Measurements from ENCODE around the gene LAMA3.

The LAMA3 gene

DNA sequence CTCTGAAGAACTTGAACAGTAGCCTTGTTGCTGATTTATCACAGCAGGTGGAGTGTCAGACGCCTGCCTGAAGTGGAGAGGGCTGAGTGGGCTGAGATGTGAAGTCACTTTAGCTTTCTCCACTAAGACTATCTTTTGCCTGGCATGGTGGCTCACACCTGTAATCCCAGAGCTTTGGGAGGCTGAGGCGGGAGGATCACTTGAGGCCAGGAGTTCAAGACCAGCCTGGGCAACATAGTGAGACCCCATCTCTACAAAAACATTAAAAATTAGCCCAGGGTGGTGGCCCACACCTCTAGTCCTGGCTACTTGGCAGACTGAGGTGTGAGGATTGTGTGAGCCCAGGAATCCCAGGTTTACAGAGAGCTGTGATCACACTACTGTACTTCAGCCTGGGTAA lies 264.7 kb downstream of the LAMA3 start:
- no peak for DNase-seq

DNA sequence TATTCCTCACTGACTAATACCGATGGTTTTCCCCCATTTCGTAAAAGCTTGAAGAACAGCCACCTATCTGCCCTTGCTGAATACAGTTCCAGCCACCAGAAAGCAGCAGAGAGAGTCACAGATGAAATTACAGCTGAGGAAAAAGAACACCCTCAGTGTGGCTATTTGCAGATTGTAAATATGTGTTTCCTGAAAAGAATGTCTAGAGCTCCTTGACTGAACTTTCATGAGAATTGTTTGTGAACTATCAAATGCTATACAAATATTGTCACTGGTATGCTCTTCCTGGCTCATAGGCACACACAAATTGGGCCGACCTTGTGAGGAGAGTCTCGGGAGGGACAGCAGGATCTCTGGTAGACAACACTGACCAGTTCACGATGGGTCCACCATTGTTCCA lies 267.2 kb downstream of the LAMA3 start:
- no peak for DNase-seq

DNA sequence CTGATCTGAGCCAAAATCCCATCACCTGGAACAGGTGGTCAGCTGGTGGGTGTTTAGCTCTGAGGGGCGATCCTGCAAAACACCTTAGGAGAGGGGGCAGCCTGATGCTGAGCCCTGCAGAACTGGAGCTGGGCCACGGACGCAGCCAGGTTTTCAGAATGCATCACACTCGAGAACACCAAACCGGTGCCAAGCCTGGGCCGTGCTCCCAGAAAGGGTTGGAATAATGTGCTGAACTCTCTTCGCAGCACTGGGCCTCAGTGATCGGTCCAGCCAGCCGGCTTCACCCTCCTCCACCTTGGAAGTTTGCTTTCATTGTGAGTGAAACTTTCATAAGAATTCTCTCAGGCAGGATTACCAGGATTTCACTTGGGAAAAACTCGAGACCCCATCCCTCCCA lies 268.8 kb downstream of the LAMA3 start:
- no peak for DNase-seq

DNA sequence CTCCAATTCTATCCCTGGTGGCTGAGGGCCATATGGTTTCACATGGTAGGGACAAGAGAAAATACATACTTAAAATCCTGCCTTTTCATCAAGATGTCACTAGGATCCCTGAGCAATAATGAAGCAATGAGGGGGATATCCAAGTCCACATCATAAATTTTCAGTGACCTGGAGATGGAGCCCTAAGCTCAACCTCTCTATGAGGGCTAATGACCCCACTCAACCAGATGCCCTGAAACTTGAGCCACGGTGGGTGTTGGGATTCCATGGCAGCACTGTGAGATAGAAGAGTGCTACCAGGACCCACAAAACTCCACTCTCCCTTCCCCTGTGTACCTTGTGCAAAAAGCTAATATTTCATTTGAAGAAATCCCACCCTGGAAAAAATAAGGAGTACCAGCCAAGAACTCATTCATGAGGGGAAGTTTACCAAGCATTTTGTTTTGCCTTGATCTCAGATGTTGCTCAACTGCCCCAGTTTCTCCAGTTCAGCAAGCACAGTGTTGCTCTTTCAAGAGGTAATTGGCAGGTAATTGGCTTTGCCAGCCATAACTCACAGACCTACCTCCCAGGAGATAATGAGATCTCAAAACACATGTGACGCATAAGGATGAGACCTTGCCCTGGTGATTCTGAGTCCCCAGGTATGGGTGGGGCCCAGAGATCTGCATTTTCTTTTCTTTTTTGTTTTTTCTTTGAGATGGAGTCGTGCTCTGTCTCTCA lies 274.4 kb downstream of the LAMA3 start:
- DNase-seq: no peak

DNA sequence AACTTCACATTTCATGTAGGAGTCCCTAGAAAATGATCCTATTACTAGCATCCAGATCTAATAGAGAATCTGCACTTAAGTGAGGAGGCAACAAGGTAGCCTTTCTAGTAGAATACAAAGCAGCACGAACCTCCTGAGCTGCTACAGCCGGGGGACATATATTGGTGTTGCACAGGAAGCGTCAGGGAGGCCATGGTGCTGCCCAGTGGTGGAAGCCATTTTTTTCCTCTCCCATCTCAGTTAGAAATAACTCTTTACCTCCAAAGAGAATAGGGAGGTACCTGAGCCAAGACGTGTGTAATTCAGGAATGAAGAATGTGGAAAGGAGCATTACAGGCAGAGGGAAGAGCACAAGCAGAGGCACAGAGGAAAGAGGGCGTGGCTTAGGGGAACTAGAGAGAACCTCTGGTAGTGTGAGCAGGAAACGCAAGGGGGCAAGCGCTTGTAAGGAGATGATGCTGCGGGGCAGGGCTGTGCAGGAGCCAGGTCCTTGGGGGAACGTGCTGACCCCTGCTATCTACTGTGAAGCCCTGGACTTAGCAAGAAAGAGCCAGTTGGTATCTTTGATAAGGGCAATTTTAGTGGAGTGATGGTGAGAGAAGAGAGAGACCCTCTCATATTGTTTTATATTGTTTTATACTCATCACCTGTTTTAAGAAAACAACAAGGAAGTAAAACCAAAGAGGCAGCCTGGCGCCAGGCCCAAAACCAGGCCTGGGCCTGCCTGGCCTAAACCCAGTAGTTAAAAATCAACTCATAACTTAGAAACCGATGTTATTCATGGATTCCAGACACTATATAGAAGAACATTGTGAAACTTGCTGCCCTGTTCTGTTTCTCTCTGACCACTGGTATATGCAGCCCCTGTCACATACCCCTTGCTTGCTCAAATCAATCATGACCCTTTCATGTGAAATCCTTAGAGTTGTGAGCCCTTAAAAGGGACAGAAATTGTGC lies 275.3 kb downstream of the LAMA3 start:
- DNase-seq: no peak

DNA sequence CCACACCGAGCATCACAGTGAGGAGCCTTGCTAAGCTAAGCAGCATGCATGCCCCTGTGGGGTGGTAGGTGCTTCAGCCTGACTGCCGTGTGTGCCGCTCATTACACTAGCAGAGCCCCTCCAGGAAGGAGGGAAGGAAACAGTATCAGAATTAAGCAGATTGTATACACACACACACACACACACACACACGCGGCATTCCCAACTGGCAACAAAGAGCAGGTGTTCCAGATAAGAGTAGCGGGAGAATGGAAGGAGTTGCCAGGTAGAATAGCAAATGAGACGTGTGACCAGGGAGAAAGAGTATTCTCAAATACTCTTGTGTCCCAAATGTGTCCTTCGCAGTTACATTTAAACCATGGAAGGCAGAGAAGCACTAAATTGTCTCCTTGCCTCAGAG lies 277.7 kb downstream of the LAMA3 start:
- DNase-seq: no peak

DNA sequence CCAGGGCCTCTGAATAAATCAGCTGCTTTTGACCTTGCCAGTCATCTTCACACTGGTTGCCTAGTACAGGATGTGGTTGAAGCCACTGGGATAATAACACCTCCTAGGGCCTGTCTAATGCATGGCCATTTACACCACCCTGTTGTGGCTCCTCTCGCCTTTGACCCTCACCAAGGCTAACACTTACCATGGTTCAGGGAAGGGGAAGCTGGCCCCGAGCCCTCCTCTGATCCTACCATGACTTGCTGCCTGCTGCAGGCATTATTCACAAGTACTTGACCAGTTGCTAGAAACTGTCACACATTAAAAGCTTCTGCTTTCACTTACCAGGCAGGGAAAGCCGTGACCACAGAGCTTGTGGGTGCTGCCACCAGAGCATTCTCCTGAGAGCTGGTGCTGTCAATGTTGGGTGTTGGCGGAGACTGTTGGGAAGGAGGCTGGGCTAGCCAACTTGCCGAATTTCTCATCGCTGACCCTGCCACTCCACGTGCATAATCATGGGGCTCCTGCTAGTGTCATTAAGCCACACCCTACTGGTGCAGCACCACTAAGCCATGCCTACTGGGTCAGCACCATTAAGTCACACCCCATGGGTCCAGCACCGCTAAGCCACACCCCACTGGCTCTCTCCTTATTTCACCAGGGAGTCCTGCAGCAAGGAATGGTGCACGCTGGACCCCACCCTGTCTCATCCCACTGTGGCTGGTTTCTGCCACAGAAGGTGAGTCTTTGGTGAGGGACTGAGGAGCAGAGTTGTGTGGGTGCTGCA lies 278.3 kb downstream of the LAMA3 start:
- no peak for DNase-seq

DNA sequence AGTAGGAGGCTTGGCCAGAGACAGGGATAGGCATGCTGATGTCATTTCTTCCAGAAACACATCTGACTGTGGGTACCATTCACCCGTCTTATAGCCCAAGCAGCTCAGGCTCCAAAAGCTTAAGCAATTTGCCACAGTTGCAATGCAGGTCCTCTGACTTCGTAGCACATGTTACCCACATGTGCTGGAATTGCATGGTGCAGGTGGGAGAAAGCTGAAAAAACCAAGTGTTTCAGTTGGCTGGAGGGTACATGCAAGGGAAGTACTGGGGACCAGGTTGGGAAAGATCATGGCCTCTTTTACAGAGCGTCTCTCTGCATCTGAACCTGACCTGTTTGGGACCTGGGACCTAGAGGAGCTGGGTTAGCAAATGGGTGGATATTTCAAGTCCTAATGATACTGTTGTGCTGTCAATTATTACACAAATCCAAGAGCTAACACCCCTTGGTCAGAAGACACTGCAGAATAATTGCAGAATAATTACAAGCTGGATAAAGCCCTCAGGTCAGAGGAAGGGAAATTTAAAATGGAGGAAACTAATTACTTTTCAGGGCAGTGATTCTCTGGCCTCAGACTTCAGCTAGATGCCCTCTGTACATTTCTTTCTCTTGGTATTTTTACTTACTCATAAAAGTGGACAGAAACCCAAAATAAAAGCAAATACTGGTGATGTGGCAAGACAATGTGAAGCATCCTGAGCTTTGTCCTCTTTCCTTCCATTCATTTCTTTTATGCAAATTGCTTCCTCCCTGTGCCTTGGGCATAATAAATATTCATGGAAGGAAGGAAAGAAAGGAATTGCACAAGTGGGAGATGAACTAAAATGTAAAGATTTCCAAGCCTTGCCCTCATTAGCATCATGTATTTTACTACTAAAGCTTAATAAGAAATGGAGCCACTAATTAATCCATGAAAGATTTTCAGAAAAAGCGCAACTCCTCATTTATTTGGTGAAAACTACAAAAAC lies 279.7 kb downstream of the LAMA3 start:
- DNase-seq: no peak

DNA sequence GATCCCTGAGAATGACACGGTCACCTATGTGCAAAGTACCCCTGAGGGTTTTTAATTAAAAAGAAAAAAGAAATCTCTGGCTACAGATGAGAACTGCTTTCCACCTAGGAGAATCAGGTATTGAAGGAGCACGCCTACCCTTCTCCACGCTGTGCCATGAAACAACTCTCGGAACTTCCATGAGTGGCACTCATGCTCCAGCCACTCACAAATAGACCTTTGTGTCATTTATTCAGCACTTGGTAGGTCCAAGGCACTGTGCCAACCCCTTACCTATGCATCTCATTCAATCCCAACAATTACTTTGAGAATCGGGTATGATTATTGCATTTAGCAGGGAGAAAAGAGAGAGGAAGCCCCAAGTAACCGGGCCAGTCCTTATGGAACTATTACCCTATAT lies 280.4 kb downstream of the LAMA3 start:
- DNase-seq: no peak

DNA sequence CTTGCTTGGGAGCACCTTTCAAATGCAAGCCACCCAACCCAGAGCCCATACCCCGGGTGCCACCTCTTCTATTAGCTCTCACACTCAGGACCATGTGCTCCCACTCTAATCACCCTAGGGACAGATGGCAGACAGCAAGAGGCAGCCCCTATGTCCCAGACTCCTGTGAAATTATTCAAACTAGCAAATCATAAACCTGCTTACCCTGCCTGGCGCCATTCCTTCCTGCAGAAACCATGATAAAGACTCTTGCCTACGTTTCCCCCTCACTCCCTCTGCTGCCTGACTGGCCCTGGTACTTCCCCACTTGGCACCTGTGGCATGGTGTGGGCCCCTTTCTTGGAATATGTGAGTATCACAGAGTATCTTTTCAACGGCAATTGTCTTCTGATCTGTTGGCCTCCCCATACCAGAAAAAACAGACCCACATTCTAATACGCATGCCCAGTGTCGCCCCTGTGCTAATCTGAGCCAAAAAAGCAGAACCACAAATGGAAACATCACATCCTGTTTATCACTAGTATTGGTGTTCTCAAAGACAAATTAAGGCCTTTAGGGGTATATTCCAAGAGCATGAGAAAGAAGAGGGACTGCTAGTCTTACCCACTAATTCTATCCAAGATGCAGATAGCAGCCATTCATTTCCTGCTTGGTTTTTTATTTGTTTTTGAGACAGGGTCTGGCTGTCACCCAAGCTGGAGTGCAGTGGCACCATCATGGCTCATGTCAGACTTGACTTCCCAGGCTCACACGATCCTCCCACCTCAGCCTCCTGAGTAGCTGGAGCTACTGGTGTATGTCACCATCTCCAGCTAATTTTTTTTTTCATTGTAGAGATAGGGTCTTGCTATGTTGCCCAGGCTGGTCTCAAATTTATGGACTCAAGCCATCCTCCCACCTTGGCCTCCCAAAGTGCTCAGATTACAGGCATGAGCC lies 281.2 kb downstream of the LAMA3 start:
- no peak for DNase-seq

DNA sequence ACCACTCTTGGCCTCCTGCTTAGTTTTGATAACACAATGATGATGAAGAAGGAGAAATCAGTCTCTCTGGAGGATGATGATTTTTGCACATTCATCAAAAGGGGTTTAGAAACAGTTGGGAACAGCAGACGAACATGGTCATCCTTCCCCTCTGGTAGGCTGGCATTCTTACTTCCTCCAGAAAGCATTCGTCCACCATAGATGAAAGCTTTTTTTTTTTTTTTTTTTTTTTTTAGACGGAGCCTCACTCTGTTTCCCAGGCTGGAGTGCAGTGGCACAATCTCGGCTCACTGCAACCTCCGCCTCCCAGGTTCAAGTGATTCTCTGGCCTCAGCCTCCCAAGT lies 281.8 kb downstream of the LAMA3 start:
- DNase-seq: no peak

DNA sequence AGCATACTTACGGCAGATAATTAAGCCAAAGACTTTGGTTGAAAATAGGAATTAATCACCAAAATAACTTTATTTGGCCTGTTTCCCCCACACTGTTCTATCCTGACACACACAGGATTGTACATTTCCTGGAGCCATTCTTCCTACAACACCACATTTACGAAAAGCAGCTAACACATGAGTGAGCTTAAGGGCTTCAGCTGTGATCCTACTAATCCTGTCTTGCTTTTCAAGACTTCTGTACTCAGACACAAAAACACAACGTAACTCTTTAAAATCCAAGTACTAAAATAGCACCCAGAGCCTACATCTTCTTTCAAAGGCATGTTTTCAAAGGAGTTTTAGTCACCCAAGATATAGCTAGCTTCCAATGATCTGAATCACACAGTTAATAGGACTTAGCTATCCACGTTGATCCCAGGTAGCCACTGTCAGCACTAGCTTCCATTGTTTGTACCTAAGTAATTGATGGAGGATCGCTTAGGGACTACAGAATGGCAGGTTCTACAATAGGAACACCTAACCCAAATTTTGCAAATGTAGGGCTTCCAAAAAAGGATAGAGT lies 282.5 kb downstream of the LAMA3 start:
- no peak for DNase-seq

DNA sequence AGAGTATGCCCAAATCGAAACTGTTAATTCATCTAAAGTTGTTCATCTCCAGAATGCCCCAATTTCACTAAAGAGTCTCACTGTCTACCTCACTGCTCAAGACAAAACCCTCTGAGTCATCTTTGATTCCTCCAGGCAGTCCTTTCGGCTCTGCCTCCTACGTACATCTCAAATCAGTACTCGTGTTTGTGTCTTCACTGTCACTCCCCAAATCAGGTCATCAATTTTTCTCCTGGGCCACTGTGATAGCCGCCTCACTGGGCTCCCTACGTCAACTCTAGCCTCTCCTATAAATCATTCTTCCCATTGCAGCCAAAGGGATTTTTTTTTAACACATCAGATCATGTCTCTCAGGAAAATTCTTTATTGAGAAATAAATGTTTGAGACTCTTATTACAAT lies 283.2 kb downstream of the LAMA3 start:
- no peak for DNase-seq

DNA sequence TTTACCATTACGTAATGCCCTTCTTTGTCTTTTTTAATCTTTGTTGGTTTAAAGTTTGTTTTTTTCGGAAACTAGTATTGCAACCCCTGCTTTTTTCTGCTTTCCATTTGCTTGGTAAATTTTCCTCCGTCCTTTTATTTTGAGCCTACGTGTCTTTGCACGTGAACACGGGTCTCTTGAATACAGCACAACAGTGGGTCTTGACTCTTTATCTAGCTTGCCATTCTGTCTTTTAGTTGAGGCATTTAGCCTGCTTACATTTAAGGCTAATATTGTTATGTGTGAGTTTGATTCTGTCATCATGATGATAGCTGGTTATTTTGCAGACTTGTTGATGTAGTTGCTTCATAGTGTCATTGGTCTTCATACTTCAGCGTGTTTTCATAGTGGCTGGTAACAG lies 287.9 kb downstream of the LAMA3 start:
- DNase-seq: no peak

DNA sequence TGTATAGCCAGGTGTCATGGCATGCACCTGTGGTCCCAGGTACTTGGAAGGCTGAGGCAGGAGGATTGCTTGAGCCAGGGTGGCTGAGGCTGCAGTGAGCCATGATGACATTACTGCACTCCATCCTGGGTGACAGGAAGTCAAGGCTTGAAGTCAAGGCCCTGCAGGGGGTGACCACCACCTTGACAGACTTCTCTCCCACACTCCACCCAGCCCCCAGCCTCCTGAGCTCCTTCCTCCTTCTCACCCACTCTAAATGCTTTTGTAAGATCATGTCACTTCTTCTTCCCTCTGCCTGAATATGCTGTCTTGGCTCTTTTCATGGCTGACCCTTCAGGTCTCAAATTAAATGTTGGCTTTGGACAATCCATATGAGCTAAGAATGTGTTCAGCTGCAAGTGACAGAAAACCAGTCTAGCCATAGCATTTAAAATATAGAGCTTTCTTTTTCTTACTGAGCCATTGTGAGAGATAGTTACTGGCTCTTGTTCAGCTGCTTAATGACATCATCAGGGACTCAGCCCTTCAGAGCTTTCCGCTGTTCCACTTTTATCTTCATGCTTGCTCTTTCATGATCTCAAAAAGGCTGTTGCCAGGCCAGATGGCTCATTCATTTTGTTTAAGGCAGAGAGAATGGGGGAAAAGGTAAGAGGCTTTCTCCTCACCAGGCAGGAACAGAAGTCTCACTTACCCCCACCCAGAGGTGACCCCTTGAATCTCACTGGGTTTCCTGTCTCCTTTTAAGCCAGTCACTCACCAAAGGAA lies 288.6 kb downstream of the LAMA3 start:
- no peak for DNase-seq

DNA sequence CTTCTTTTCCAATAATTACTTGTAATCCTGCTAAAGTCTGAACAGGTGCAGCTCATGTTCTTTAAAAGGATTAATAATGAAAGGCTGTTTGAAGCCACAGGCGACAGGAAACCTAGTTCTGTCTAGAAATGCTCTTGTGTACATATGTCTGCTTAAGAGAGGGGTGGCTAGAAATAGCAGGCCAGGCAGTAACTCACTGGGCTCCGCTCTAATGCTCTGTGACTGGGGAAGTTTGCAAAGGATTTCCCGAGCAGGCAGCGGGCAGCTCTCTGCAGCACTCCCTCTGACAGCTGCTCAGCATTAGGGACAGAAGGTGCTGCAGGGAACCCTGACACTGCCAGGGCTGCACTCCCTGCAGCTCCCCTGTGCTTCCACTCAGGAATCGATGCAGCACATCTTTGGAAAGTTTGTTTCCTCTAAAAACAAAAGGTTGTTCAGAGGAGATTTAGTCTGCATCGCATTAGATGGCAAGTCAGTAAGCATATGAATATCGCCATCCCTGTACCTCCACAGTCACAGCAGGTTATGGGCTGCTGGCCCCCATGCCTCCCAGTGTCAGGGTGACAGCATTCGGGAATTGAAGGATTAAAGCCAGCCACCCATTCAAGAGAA lies 292.2 kb downstream of the LAMA3 start:
- DNase-seq: no peak

DNA sequence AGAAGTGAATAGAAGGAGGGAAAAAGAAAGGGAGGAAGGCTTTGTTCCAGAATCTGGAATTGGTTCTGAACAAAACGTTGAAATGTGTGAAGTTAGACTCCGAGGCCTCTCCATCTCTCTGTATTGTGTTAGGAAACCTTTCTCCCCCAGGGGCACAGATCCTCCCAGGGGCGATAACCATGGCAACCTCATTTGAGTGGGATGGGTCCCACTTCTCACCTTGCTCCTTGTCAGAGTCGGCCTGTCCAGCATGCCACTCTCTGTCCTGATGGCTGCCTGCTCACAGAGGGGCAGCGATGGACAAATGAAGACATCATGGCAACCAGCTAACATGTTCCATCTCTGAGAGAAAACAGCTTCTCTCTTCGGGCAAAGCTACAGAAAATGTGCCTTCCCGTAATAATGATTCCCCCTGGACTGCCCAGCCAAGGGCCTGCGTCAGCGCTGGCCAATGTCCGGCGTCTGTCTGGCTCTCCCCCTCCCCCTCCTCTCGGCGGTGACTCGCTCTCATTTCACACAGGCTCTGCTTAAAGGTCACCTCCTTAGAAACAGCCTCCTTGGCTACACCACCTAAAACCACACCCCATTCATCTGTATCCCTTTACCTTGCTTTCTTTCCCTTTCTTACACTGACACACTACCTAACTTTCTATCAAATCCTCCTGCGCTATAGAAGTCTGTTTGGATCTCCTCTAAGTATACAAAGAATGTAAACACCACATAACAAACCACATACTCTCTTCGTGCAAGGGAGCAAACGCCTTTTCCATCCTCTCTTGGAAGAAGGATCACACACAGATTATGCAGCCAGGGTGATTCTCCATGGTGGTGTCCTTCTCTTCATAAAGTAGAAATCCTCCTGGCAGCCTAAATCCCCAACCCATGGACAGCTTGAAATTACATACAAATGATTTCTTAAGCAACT lies 293.2 kb downstream of the LAMA3 start:
- DNase-seq: no peak

DNA sequence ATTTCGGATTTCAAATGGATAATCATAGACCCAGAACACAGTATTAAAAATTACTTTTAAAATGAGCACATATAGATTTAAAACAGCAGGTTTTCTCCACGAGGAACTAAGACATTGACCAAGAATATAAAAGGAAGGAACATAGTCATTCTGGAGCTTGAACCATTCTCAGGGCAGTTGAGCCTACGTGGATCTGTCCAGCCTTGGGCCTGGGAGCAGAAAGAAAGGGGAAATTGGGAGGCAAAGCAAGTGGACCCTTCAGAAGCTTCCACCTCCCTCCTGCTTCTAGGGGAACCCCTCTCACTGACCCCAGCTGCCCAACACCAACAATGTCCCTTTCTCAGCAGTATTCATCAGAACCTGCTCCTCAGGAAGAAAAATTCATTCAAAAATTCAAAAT lies 293.9 kb downstream of the LAMA3 start:
- no peak for DNase-seq

Data from NCI-H526 treated with DMSO at 0.1 percent for 48 hours (cell line).